ENCODE results near the gene SRA1. TPM values are rescaled to one million over a fixed set of nuclear protein-coding genes. Genes with fewer than 3 reads are reported as not detected.

SRA1 gene
- total and polyA plus RNA-seq, 2 of the 8 experiments (the other 6 are each of a cell fraction or from before 2014, with no cell fraction given): 27.4 to 39.4 TPM

- H3K23ac ChIP-seq (ENCODE audit: insufficient read length): no peak overlapping the region
- no peaks in the 10 kb centered on the region for H4K20me1 ChIP-seq (replicated peaks in 1 of 2; ENCODE audit: control insufficient read depth in 1 of 2, insufficient read depth in 2 of 2, low read length in 2 of 2)
- no peak overlapping the region for H2BK20ac ChIP-seq (ENCODE audit: low read length)
- H2BK15ac ChIP-seq (ENCODE audit: low read length): no peak overlapping the region
- no peak overlapping the region for H4K91ac ChIP-seq (replicated peaks; ENCODE audit: insufficient read length, low read length)
- no peaks in the 10 kb centered on the region for H3K9me3 ChIP-seq (ENCODE audit: insufficient read depth in 2 of 2, low read depth in 1 of 2, low read length in 1 of 2)
- no peak overlapping the region for H2BK5ac ChIP-seq (ENCODE audit: low read depth, low read length)
- no peaks in the 10 kb centered on the region for H3K79me2 ChIP-seq (ENCODE audit: control insufficient read depth in 1 of 2, insufficient read depth in 2 of 2, low read length in 2 of 2)
- H3K23me2 ChIP-seq (ENCODE audit: low read depth, low read length): peaks cover 6% of the 10 kb centered on the region
- H3K4me1 ChIP-seq (replicated peaks in 1 of 4; ENCODE audit: control insufficient read depth in 3 of 4, insufficient read depth in 4 of 4, low read length in 3 of 4): peaks cover 0 to 18% (median 6%) of the 10 kb centered on the region in 4 experiments; a peak in 4 of 7 replicates
- peaks cover 13 to 41% (median 29%) of the 10 kb centered on the region in 4 experiments for H3K36me3 ChIP-seq (ENCODE audit: control insufficient read depth in 2 of 4, insufficient read depth in 4 of 4, low read length in 3 of 4)
- no peak overlapping the region for H2BK120ac ChIP-seq (replicated peaks; ENCODE audit: low read depth, low read length)
- ChIA-PET CTCF (ENCODE audit: partially characterized antibody) (interaction anchor here (0.9 to 1.3 kb wide), 3 partner anchors 89 to 187 kb away, joined by 3 to 5 read pairs (median 4); no protein-coding TSS in a partner anchor), POLR2A (ENCODE audit: partially characterized antibody) (interaction anchor here (0.6 to 14.4 kb wide), 4 partner anchors 14 to 99 kb away, joined by 3 to 191 read pairs (median 52); partner anchors contain the start of genes APBB3, IK, NDUFA2 and SLC35A4)
- no peak for FAIRE-seq
- no peak overlapping the region for H3K27ac ChIP-seq (ENCODE audit: low read depth, low read length)
- TF ChIP-seq USF2 (IDR thresholded peaks at IDR 0.05; ENCODE audit: low read length) (no peak), CBX5 (IDR thresholded peaks at IDR 0.05; ENCODE audit: low read depth, low read length) (no peak), CTCF (IDR thresholded peaks at IDR 0.05; ENCODE audit: control extremely low read depth in 1 of 3, insufficient read depth in 1 of 3, low read depth in 1 of 3, low read length in 3 of 3) (no peak), NRF1 (IDR thresholded peaks at IDR 0.05; ENCODE audit: low read depth, low read length) (no peak), MAX (IDR thresholded peaks at IDR 0.05) (no peak), EGR1 (IDR thresholded peaks at IDR 0.05; ENCODE audit: borderline replicate concordance, low read depth, low read length) (no peak), SP4 (IDR thresholded peaks at IDR 0.05; ENCODE audit: low read length) (no peak), E2F6 (IDR thresholded peaks at IDR 0.05) (no peak), CREB1 (IDR thresholded peaks at IDR 0.05) (no peak)
- no peak overlapping the region for H3K56ac ChIP-seq (replicated peaks; ENCODE audit: insufficient read length, low read depth, low read length)
- H2BK12ac ChIP-seq (ENCODE audit: low read depth, low read length): no peak overlapping the region
- peak in 1 of 2 experiments; percentile 17 for DNase-seq (ENCODE audit: low read depth in 1 of 2, low spot score in 2 of 2)
- H3K9ac ChIP-seq (replicated peaks in 1 of 4; ENCODE audit: extremely low read depth in 1 of 4, low read depth in 3 of 4, low read length in 3 of 4): no peak overlapping the region
- WGBS, 2 experiments (ENCODE audit: extremely low coverage in 1 of 2, insufficient coverage in 1 of 2, insufficient read length in 1 of 2, insufficient replicate concordance in 2 of 2, low coverage in 1 of 2, low lambda C conversion rate in 2 of 2, missing lambda C conversion rate in 1 of 2): 96% methylated on average over 7 of the region's 10 CpGs; no CpG with 5 or more reads in 1 of the 2 experiments
- H3K14ac ChIP-seq (ENCODE audit: insufficient read length): no peak overlapping the region
- H3K4me2 ChIP-seq (ENCODE audit: insufficient read depth in 1 of 2, low read depth in 2 of 2, low read length in 2 of 2): no peak overlapping the region
- H4K8ac ChIP-seq (ENCODE audit: extremely low read depth, insufficient read depth, low read length): no peak overlapping the region
- H3K18ac ChIP-seq (ENCODE audit: extremely low read depth, low read length): no peak overlapping the region
- no peak overlapping the region for H4K5ac ChIP-seq (ENCODE audit: insufficient read length, low read depth, low read length)
- H2AFZ ChIP-seq (ENCODE audit: low read length): no peak overlapping the region
- no peak overlapping the region for H3K4ac ChIP-seq (replicated peaks; ENCODE audit: insufficient read length, low read depth, low read length)
- no peaks in the 10 kb centered on the region for H3K79me1 ChIP-seq (ENCODE audit: low read depth, low read length)
- no peaks in the 10 kb centered on the region for H3K27me3 ChIP-seq (replicated peaks in 1 of 4; ENCODE audit: control insufficient read depth in 3 of 4, extremely low read depth in 1 of 4, insufficient read depth in 3 of 4, low read length in 3 of 4)
- no peak overlapping the region for H3K4me3 ChIP-seq (ENCODE audit: extremely low read depth in 1 of 4, insufficient read depth in 2 of 4, low read depth in 3 of 4, low read length in 4 of 4)
- H2AK5ac ChIP-seq (ENCODE audit: low read depth, low read length): no peak overlapping the region
Observed at GRCh38 chr5:140545606-140546005, 11.7 kb downstream of the SRA1 start.

All from H1 (cell line).